CD4-positive, CD25-positive, alpha-beta regulatory T cell (primary cell): ENCODE data around the gene TBC1D17. TPM values are rescaled to one million over a fixed set of nuclear protein-coding genes. Genes with fewer than 3 reads are reported as not detected.
A peak's percentile ranks its signal among the peaks of the same experiment; 100 is the strongest.

Source experiments
- ATAC-seq, 2 donors: fragments of 150-1000 bp; cut with Tn5 transposase; one replicate each; pipeline ENCODE4 v1.10.0; 2021; ENCODE audit warnings: low read depth in 2 of 2, moderate number of reproducible peaks in 2 of 2, moderate library complexity in 1 of 2
- DNase-seq, 3 donors: peaks; one replicate each; pipeline versions ENCODE4 v3.0.0 to v3.0.0-alpha.2; 2012 to 2022; ENCODE audit warnings: mixed read lengths in 1 of 3
- H3K27ac ChIP-seq: one replicate; pipeline ENCODE4 v1.7.0; 2013; ENCODE audit warnings: mild to moderate bottlenecking, low read length; ENCODE audit not compliant: insufficient read depth, poor library complexity, severe bottlenecking
- H3K27me3 ChIP-seq: one replicate; pipeline ENCODE4 v1.7.0; 2013; ENCODE audit warnings: low read length; ENCODE audit not compliant: control insufficient read depth, insufficient read depth
- H3K36me3 ChIP-seq: one replicate; pipeline ENCODE4 v1.7.0; 2013; ENCODE audit warnings: mild to moderate bottlenecking, low read length, moderate library complexity; ENCODE audit not compliant: control insufficient read depth, insufficient read depth
- H3K4me1 ChIP-seq: 2 replicates; pipeline ENCODE4 v1.7.0; 2013; ENCODE audit warnings: mild to moderate bottlenecking, low read length; ENCODE audit not compliant: insufficient read depth, control insufficient read depth, poor library complexity, severe bottlenecking
- H3K4me3 ChIP-seq: one replicate; pipeline ENCODE4 v1.7.0; 2013; ENCODE audit warnings: low read depth, mild to moderate bottlenecking, low read length, moderate library complexity
- H3K9me3 ChIP-seq, 2 experiments: 1 replicate in 1 of 2; 2 replicates in 1 of 2; pipeline ENCODE4 v1.7.0; 2013; ENCODE audit warnings: low read length in 2 of 2, mild to moderate bottlenecking in 1 of 2, moderate library complexity in 1 of 2; ENCODE audit not compliant: control insufficient read depth in 2 of 2
- H3K27ac Mint-ChIP-seq, 3 donors: one replicate each; pipeline ENCODE4 v1.8.0; 2020 to 2022; ENCODE audit warnings: mild to moderate bottlenecking in 3 of 3, mixed read lengths in 3 of 3, moderate library complexity in 2 of 3
- H3K27me3 Mint-ChIP-seq: one replicate; pipeline ENCODE4 v1.8.0; 2022; ENCODE audit warnings: mild to moderate bottlenecking, mixed read lengths
- H3K36me3 Mint-ChIP-seq: one replicate; pipeline ENCODE4 v1.8.0; 2020; ENCODE audit warnings: mixed read lengths
- H3K4me1 Mint-ChIP-seq, 4 donors: one replicate each; pipeline ENCODE4 v1.8.0; 2020 to 2022; ENCODE audit warnings: mixed read lengths in 4 of 4, mild to moderate bottlenecking in 1 of 4
- H3K4me3 Mint-ChIP-seq, 4 donors: one replicate each; pipeline ENCODE4 v1.8.0; 2020 to 2022; ENCODE audit warnings: mild to moderate bottlenecking in 4 of 4, mixed read lengths in 4 of 4, moderate library complexity in 3 of 4
- H3K9me3 Mint-ChIP-seq, 7 donors: one replicate each; pipeline ENCODE4 v1.8.0; 2020 to 2022; ENCODE audit warnings: mixed read lengths in 7 of 7, mild to moderate bottlenecking in 3 of 7, moderate library complexity in 2 of 7
- polyA plus RNA-seq, 4 donors: library from polyadenylated mRNA; unstranded; fragments of 300-500 nt; fragmentation: Illumina TruSeq; gene quantifications; one replicate each; pipeline ENCODE4 v1.2.3, GENCODE V29; 2021
- total RNA-seq: library from RNA; stranded (reverse); gene quantifications from one replicate; pipeline ENCODE4 v1.2.3, GENCODE V29; 2022

TBC1D17 gene
- total and polyA plus RNA-seq, 5 donors from 2014 or later: 8.8 to 48.1 (median 9.3) TPM

GRCh38 chr19:49931293-49932040 lies 54.0 kb downstream of the TBC1D17 start:
- Mint-ChIP-seq H3K9me3 (no peaks in the 10 kb centered on the region), H3K36me3 (peaks cover 5% of the 10 kb centered on the region)
- ATAC-seq: no peak

GRCh38 chr19:49932041-49932451 lies 54.5 kb downstream of the TBC1D17 start:
- no peaks in the 10 kb centered on the region for H3K27me3 ChIP-seq
- no peaks in the 10 kb centered on the region for H3K9me3 ChIP-seq
- ATAC-seq (no peak), DNase-seq (no peak)
- H3K4me3 ChIP-seq: peak overlapping the region; percentile 18
- Mint-ChIP-seq H3K9me3 (no peaks in the 10 kb centered on the region), H3K4me3 (peak overlapping the region; percentile 56 to 97 (median 65)), H3K36me3 (peaks cover 5% of the 10 kb centered on the region), H3K4me1 (peaks cover 11 to 62% (median 47%) of the 10 kb centered on the region in 4 donors), H3K27me3 (peaks cover 16% of the 10 kb centered on the region), H3K27ac (peak overlapping the region in 1 of 3 donors; percentile 48)
- H3K27ac ChIP-seq: no peak overlapping the region
- H3K36me3 ChIP-seq: peaks cover 6% of the 10 kb centered on the region
- peaks cover 50% of the 10 kb centered on the region for H3K4me1 ChIP-seq

More at GRCh38 chr19:49931293-49932040, 54.0 kb downstream of the TBC1D17 start:
- peaks cover 11% of the 10 kb centered on the region for H3K36me3 ChIP-seq
- peaks cover 16% of the 10 kb centered on the region for H3K27me3 Mint-ChIP-seq
- H3K4me1 ChIP-seq: peaks cover 54% of the 10 kb centered on the region
- no peak for DNase-seq
- H3K4me1 Mint-ChIP-seq: peaks cover 11 to 67% (median 48%) of the 10 kb centered on the region in 4 donors
- H3K27ac Mint-ChIP-seq: peak overlapping the region in 2 of 3 donors; percentile 60 to 92
- no peaks in the 10 kb centered on the region for H3K9me3 ChIP-seq
- H3K4me3 ChIP-seq: peak overlapping the region; percentile 18
- no peak overlapping the region for H3K27ac ChIP-seq
- H3K27me3 ChIP-seq: no peaks in the 10 kb centered on the region
- H3K4me3 Mint-ChIP-seq: peak overlapping the region; percentile 0 to 97 (median 36)

- Histone ChIP-seq H3K36me3 (no peaks in the 10 kb centered on the region), H3K27ac (no peak overlapping the region), H3K9me3 (no peaks in the 10 kb centered on the region), H3K4me3 (no peak overlapping the region), H3K27me3 (no peaks in the 10 kb centered on the region), H3K4me1 (peaks cover 46% of the 10 kb centered on the region)
- H3K36me3 Mint-ChIP-seq: no peaks in the 10 kb centered on the region
- no peaks in the 10 kb centered on the region for H3K9me3 Mint-ChIP-seq
- H3K27ac Mint-ChIP-seq: peak overlapping the region in 1 of 3 donors; percentile 80
- peaks cover 6 to 59% (median 41%) of the 10 kb centered on the region in 4 donors for H3K4me1 Mint-ChIP-seq
- H3K27me3 Mint-ChIP-seq: peaks cover 16% of the 10 kb centered on the region
- peak overlapping the region; percentile 74 to 87 (median 83) for H3K4me3 Mint-ChIP-seq
- DNase-seq: peak; percentile 15 to 86 (median 60)
- ATAC-seq: peak in 1 of 2 donors; percentile 14
Observed at GRCh38 chr19:49932731-49933131, 55.2 kb downstream of the TBC1D17 start.

- H3K36me3 Mint-ChIP-seq: no peaks in the 10 kb centered on the region
- no peaks in the 10 kb centered on the region for H3K9me3 Mint-ChIP-seq
- DNase-seq: no peak
- peaks cover 6 to 52% (median 34%) of the 10 kb centered on the region in 4 donors for H3K4me1 Mint-ChIP-seq
- peak overlapping the region in 2 of 3 donors; percentile 75 to 95 for H3K27ac Mint-ChIP-seq
- no peaks in the 10 kb centered on the region for H3K9me3 ChIP-seq
- peak overlapping the region; percentile 68 to 87 (median 82) for H3K4me3 Mint-ChIP-seq
- H3K27me3 Mint-ChIP-seq: peaks cover 11% of the 10 kb centered on the region
- H3K27me3 ChIP-seq: no peaks in the 10 kb centered on the region
- no peak overlapping the region for H3K4me3 ChIP-seq
- no peak for ATAC-seq
- H3K36me3 ChIP-seq: no peaks in the 10 kb centered on the region
- H3K27ac ChIP-seq: no peak overlapping the region
- peaks cover 42% of the 10 kb centered on the region for H3K4me1 ChIP-seq
Observed at GRCh38 chr19:49933643-49934042, 56.1 kb downstream of the TBC1D17 start.

- no peak overlapping the region for H3K4me3 ChIP-seq
- H3K9me3 ChIP-seq: no peaks in the 10 kb centered on the region
- no peak overlapping the region for H3K27ac ChIP-seq
- Mint-ChIP-seq H3K4me3 (peak overlapping the region in 1 of 4 donors; percentile 11), H3K27ac (no peak overlapping the region), H3K4me1 (peaks cover 6 to 29% (median 16%) of the 10 kb centered on the region in 4 donors), H3K27me3 (no peaks in the 10 kb centered on the region), H3K36me3 (no peaks in the 10 kb centered on the region), H3K9me3 (no peaks in the 10 kb centered on the region)
- DNase-seq (no peak), ATAC-seq (no peak)
- peaks cover 23% of the 10 kb centered on the region for H3K4me1 ChIP-seq
- no peaks in the 10 kb centered on the region for H3K27me3 ChIP-seq
- no peaks in the 10 kb centered on the region for H3K36me3 ChIP-seq
Observed at GRCh38 chr19:49936549-49936948, 59.0 kb downstream of the TBC1D17 start.

GRCh38 chr19:49937750-49938381 lies 60.4 kb downstream of the TBC1D17 start:
- no peak overlapping the region for H3K27ac ChIP-seq
- no peaks in the 10 kb centered on the region for H3K27me3 ChIP-seq
- DNase-seq (peak; percentile 67 to 74 (median 67)), ATAC-seq (peak in 1 of 2 donors; percentile 57)
- H3K4me1 Mint-ChIP-seq: peaks cover 0 to 17% (median 9%) of the 10 kb centered on the region in 4 donors
- peak overlapping the region in 1 of 4 donors; percentile 16 for H3K4me3 Mint-ChIP-seq
- no peaks in the 10 kb centered on the region for H3K36me3 Mint-ChIP-seq
- peaks cover 6% of the 10 kb centered on the region for H3K27me3 Mint-ChIP-seq
- H3K4me3 ChIP-seq: no peak overlapping the region
- no peak overlapping the region for H3K27ac Mint-ChIP-seq
- no peaks in the 10 kb centered on the region for H3K9me3 ChIP-seq
- peaks cover 16% of the 10 kb centered on the region for H3K4me1 ChIP-seq
- no peaks in the 10 kb centered on the region for H3K36me3 ChIP-seq
- H3K9me3 Mint-ChIP-seq: peaks cover 0 to under 1% (median 0%) of the 10 kb centered on the region in 7 donors
